Right lobe of liver (tissue), 6 donors: Measurements from ENCODE around the gene GALNT7. TPM values are rescaled to one million over a fixed set of nuclear protein-coding genes. Genes with fewer than 3 reads are reported as not detected.
"Not testable (repeated sequence)": the region's sequence is repeated elsewhere in the genome, so short reads cannot be mapped to it uniquely, and the experiment has no call there.

ENCODE experiments used
- ATAC-seq, 4 donors: fragments of 200-7000 bp; cut with Tn5 transposase; one replicate each; pipeline ENCODE4 v1.9.1; 2020; ENCODE audit warnings: mild to moderate bottlenecking in 4 of 4, moderate library complexity in 4 of 4
- DNase-seq, 3 donors: peaks; one replicate each; pipeline ENCODE4 v3.0.0-alpha.2; 2020
- H3K27ac ChIP-seq, 3 donors: fragments of 200-600 bp; one replicate each; pipeline ENCODE4 v1.8.0; 2022
- H3K27me3 ChIP-seq, 2 donors: fragments of 200-600 bp; one replicate each; pipeline ENCODE4 v1.8.0; 2022
- H3K36me3 ChIP-seq, 4 donors: fragments of 200-600 bp; sonication (generic) in 1 of 4; one replicate each; pipeline versions ENCODE4 v1.5.1 to v1.8.0; 2017 to 2022; ENCODE audit warnings: control low read depth in 1 of 4
- H3K4me1 ChIP-seq, 4 donors: fragments of 200-600 bp; sonication (generic) in 1 of 4; one replicate each; pipeline versions ENCODE4 v1.5.1 to v1.8.0; 2017 to 2022; ENCODE audit warnings: control low read depth in 1 of 4
- H3K4me3 ChIP-seq, 3 donors: fragments of 200-600 bp; one replicate each; pipeline ENCODE4 v1.8.0; 2022
- H3K9me3 ChIP-seq, 4 donors: fragments of 200-600 bp; sonication (generic) in 1 of 4; one replicate each; pipeline versions ENCODE4 v1.5.1 to v1.8.0; 2017 to 2022; ENCODE audit warnings: control low read depth in 1 of 4
- POLR2A ChIP-seq: fragments of 450-650 bp; IDR thresholded peaks from one replicate; pipeline ENCODE4 v1.6.1; 2017; ENCODE audit warnings: antibody characterized with exemption, mild to moderate bottlenecking
- WGBS: methylation state at CpG from one replicate; pipeline ENCODE4 v1.1.6; 2018; ENCODE audit warnings: low coverage, low lambda C conversion rate; ENCODE audit not compliant: insufficient coverage; ENCODE audit errors: missing lambda C conversion rate; 5-methylcytosine and 5-hydroxymethylcytosine counted together
- intact Hi-C, 2 donors: fragments of 100-400 bp; cut with DNase I; formaldehyde crosslinking; loops; one replicate each; pipeline versions ENCODE4 v1.11.2 to v1.14.1; 2022
- total RNA-seq, 6 experiments: library from RNA; depleted of rRNA in 2 of 6; stranded (reverse); fragments of >200 nt in 2 of 6; fragmentation: NEBNext Ultra II Directional in 3 of 6; extraction: Animal tissue kit (Norgen Biotek cat#: 25700) in 3 of 6; gene quantifications; one replicate each; pipeline versions ENCODE4 v1.1.0 to v1.2.4, GENCODE V29; 2016 to 2023
- TF ChIP-seq, protein P1 (sequence below), 4 donors: fragments of 200-600 bp in 3 of 4; fragments of 450-650 bp in 1 of 4; IDR thresholded peaks; one replicate each; pipeline versions ENCODE4 v1.5.1 to v1.8.0; 2016 to 2022; ENCODE audit warnings: antibody characterized with exemption in 4 of 4, mild to moderate bottlenecking in 2 of 4
- donor health status: DM: no; HTN: yes; CAD: no.
- donor health status: DM: no; HTN: no; CAD: no.
- donor health status: DM: no; HTN: no; CAD: no.
- donor health status: DM: no; HTN: yes; CAD: no.
- donor health status: DM: no; HTN: yes; CAD: no.

Gene GALNT7
- total RNA-seq, 6 experiments from 2014 or later: 0.62 to 2.2 (median 1.4) TPM

DNA sequence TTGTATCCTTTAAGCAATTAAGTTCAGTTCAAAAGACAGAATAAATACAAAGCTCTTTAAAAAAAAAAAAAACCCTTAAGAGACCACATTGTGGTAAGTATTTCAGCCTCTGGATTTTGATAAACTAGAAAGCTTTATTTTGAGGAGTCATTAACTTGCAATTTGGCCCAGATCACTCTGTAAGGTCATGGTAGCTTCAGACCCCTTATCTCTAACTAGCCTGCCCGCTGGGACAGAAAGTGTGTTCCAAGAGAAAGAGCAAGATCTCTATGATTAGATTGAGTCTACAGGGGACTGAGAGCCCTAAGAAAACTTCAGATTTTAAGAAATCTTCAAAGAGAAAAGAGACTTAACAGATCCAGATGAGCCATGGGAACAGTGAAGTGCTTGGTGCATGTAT, 45.6 kb downstream of the GALNT7 start:
- no peak for DNase-seq
- Histone ChIP-seq H3K9me3 (no peaks in the 10 kb centered on the region), H3K27ac (no peak overlapping the region), H3K4me3 (no peak overlapping the region), H3K27me3 (no peaks in the 10 kb centered on the region), H3K36me3 (no peaks in the 10 kb centered on the region), H3K4me1 (no peaks in the 10 kb centered on the region)
- intact Hi-C loops: no loop called here
- 63% methylated on average over 1 of the region's 1 CpG for WGBS
- no peak for ATAC-seq
- TF ChIP-seq, protein P1, sequence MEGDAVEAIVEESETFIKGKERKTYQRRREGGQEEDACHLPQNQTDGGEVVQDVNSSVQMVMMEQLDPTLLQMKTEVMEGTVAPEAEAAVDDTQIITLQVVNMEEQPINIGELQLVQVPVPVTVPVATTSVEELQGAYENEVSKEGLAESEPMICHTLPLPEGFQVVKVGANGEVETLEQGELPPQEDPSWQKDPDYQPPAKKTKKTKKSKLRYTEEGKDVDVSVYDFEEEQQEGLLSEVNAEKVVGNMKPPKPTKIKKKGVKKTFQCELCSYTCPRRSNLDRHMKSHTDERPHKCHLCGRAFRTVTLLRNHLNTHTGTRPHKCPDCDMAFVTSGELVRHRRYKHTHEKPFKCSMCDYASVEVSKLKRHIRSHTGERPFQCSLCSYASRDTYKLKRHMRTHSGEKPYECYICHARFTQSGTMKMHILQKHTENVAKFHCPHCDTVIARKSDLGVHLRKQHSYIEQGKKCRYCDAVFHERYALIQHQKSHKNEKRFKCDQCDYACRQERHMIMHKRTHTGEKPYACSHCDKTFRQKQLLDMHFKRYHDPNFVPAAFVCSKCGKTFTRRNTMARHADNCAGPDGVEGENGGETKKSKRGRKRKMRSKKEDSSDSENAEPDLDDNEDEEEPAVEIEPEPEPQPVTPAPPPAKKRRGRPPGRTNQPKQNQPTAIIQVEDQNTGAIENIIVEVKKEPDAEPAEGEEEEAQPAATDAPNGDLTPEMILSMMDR (IDR thresholded peaks at IDR 0.05): no peak
- no peak for TF ChIP-seq POLR2A

DNA sequence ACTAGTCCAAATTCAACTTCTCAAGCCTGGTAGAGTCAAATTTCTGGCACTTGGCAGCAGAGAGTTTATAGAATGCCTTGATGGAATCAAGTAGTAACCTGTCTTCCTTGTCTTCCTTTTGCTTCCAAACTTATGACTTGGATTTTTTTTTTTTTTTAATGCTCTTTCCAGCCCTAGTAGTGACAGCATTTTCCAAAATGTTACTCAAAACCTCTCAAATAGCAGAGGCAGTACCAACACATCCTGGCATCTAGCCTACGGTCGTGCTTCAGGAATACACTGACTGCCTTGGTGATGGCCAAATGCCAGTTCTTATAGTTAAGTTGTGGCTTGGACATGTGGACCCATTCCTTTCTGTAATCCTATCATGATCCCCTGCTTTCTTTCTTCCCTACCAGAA, 46.0 kb downstream of the GALNT7 start:
- Histone ChIP-seq H3K9me3 (no peaks in the 10 kb centered on the region), H3K27me3 (no peaks in the 10 kb centered on the region), H3K36me3 (no peaks in the 10 kb centered on the region), H3K4me1 (no peaks in the 10 kb centered on the region), H3K27ac (no peak overlapping the region), H3K4me3 (no peak overlapping the region)
- DNase-seq (no peak), ATAC-seq (no peak)
- 72% methylated on average over 2 of the region's 2 CpGs for WGBS
- TF ChIP-seq, protein P1 (IDR thresholded peaks at IDR 0.05): no peak
- TF ChIP-seq POLR2A: no peak
- intact Hi-C loops: no loop called here

DNA sequence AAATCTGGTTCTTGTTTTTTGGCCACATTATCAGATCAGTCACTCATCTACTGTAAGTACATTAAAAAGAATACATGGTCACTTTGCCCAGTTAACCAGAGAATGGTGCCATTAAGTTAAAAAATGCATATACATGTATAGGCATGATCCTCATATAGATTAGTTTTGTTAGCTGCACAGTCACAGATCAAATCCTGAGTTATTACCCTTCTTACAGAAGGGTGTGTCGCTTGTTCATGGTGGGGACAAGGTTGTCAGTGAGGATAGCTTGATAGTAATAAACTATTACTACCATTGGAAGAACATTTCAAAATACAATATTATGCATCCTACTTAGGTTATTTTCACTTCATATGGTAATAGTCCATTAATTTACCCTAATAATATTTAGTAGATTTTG, 48.5 kb downstream of the GALNT7 start:
- ATAC-seq (no peak), DNase-seq (no peak)
- TF ChIP-seq, protein P1 (IDR thresholded peaks at IDR 0.05): no peak
- TF ChIP-seq POLR2A: no peak
- no peaks in the 10 kb centered on the region for H3K36me3 ChIP-seq
- H3K9me3 ChIP-seq: no peaks in the 10 kb centered on the region
- no peaks in the 10 kb centered on the region for H3K27me3 ChIP-seq
- no peak overlapping the region for H3K27ac ChIP-seq
- intact Hi-C loops: no loop called here
- H3K4me1 ChIP-seq: no peaks in the 10 kb centered on the region
- WGBS: 80% methylated on average over 1 of the region's 1 CpG
- H3K4me3 ChIP-seq: no peak overlapping the region

DNA sequence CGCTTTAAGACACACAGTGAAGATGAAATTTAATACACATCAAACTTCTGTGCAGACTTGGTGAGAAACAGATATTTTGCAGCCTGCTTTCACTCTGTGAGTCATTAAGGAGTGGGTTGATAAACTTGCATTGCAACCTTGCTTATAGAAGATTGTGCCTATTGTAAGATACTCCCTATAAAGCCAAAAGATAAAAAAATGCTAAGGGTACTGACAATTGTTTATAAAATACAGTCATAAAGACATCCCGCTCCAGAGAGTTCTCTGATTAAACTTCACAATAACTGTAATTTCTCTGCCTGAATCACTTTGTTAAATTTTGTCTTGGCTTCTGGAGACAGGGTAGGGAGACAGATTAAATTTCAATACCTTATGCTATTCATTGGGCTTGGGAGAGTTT, 49.1 kb downstream of the GALNT7 start:
- H3K4me3 ChIP-seq: no peak overlapping the region
- intact Hi-C loops: no loop called here
- no peak for DNase-seq
- ATAC-seq: no peak
- H3K27me3 ChIP-seq: no peaks in the 10 kb centered on the region
- no peaks in the 10 kb centered on the region for H3K4me1 ChIP-seq
- 62% methylated on average over 2 of the region's 2 CpGs for WGBS
- no peaks in the 10 kb centered on the region for H3K36me3 ChIP-seq
- H3K27ac ChIP-seq: no peak overlapping the region
- H3K9me3 ChIP-seq: no peaks in the 10 kb centered on the region
- TF ChIP-seq, protein P1 (IDR thresholded peaks at IDR 0.05): no peak
- no peak for TF ChIP-seq POLR2A

DNA sequence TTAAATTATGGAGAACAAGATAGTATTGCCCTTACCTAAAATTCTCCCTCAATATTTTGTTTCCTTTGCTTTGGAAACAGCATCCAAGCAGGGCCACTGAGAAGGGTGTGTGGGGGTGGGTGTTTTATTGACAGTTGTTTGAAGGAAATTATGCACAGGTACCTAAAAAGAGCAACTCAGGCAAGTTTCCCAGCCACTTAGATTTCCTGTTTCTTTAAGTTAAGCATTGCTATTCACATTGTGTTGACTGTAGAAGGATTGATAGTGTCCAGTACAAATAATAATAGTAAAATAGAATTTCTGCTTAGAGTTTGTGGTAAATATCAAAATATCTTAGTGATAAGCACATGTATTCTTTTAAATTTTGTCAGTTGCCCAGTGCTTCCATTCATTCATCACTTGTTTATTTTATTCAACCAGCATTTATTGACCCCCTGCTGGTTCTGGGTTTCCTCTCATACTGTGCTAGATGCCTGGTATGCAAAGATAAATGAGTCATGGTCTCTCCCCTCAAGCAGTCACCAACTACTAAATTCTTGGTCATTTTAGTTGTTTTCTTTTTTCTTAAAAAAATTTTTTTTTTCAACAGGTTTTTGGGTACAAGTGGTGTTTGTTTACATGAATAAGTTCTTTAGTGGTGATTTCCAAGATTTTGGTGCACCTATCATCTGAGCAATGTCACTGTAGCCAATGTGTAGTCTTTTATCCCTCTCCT, 50.0 kb downstream of the GALNT7 start:
- Histone ChIP-seq H3K36me3 (no peaks in the 10 kb centered on the region), H3K4me1 (no peaks in the 10 kb centered on the region), H3K9me3 (no peaks in the 10 kb centered on the region), H3K27ac (no peak overlapping the region), H3K4me3 (no peak overlapping the region), H3K27me3 (no peaks in the 10 kb centered on the region)
- DNase-seq: no peak
- no peak for TF ChIP-seq POLR2A
- TF ChIP-seq, protein P1 (IDR thresholded peaks at IDR 0.05): no peak
- intact Hi-C loops: no loop called here
- no peak for ATAC-seq

GRCh38 chr4:173219126-173219437, 50.5 kb downstream of the GALNT7 start:
- intact Hi-C loops, DNase-seq, ATAC-seq: not testable (repeated sequence)

More at GRCh38 chr4:173219126-173219437, 50.5 kb downstream of the GALNT7 start:
- H3K4me1 ChIP-seq, H3K27ac ChIP-seq, H3K9me3 ChIP-seq, H3K27me3 ChIP-seq, H3K4me3 ChIP-seq, H3K36me3 ChIP-seq: not testable (repeated sequence)
- 82% methylated on average over 4 of the region's 4 CpGs for WGBS
